Rectal smooth muscle tissue (tissue), 1 donor: ENCODE measurements around the gene TMEM135.

ENCODE experiments used
- H3K27ac ChIP-seq: one replicate; pipeline ENCODE4 v1.7.0; 2013; ENCODE audit warnings: low read depth, low read length, inconsistent platforms
- H3K27me3 ChIP-seq: one replicate; pipeline ENCODE4 v1.7.0; 2013; ENCODE audit warnings: low read length; ENCODE audit not compliant: control insufficient read depth, insufficient read depth
- H3K36me3 ChIP-seq: one replicate; pipeline ENCODE4 v1.7.0; 2013; ENCODE audit warnings: low read length; ENCODE audit not compliant: control insufficient read depth, insufficient read depth
- H3K4me1 ChIP-seq: one replicate; pipeline ENCODE4 v1.7.0; 2013; ENCODE audit warnings: low read length; ENCODE audit not compliant: control insufficient read depth, insufficient read depth
- H3K4me3 ChIP-seq: one replicate; pipeline ENCODE4 v1.7.0; 2013; ENCODE audit warnings: low read length
- H3K9ac ChIP-seq: one replicate; pipeline ENCODE4 v1.7.0; 2013; ENCODE audit warnings: low read length

Gene TMEM135

GRCh38 chr11:87194985-87195820 is 157.5 kb downstream of the TMEM135 start:
- Histone ChIP-seq H3K9ac (no peak overlapping the region), H3K4me1 (no peaks in the 10 kb centered on the region), H3K4me3 (no peak overlapping the region), H3K27me3 (no peaks in the 10 kb centered on the region), H3K27ac (no peak overlapping the region), H3K36me3 (no peaks in the 10 kb centered on the region)

- no peak overlapping the region for H3K9ac ChIP-seq
- H3K4me3 ChIP-seq: no peak overlapping the region
- no peaks in the 10 kb centered on the region for H3K36me3 ChIP-seq
- no peaks in the 10 kb centered on the region for H3K27me3 ChIP-seq
- H3K4me1 ChIP-seq: no peaks in the 10 kb centered on the region
- no peak overlapping the region for H3K27ac ChIP-seq
Measured at GRCh38 chr11:87198266-87198881, 160.6 kb downstream of the TMEM135 start.

- Histone ChIP-seq H3K4me3 (no peak overlapping the region), H3K9ac (no peak overlapping the region), H3K4me1 (no peaks in the 10 kb centered on the region), H3K27me3 (no peaks in the 10 kb centered on the region), H3K36me3 (no peaks in the 10 kb centered on the region), H3K27ac (no peak overlapping the region)
Measured at GRCh38 chr11:87201376-87201775, 163.6 kb downstream of the TMEM135 start.

- Histone ChIP-seq H3K4me3 (no peak overlapping the region), H3K27me3 (no peaks in the 10 kb centered on the region), H3K4me1 (no peaks in the 10 kb centered on the region), H3K27ac (no peak overlapping the region), H3K9ac (no peak overlapping the region), H3K36me3 (no peaks in the 10 kb centered on the region)
Measured at GRCh38 chr11:87203907-87204602, 166.3 kb downstream of the TMEM135 start.

- Histone ChIP-seq H3K36me3 (no peaks in the 10 kb centered on the region), H3K27me3 (no peaks in the 10 kb centered on the region), H3K9ac (no peak overlapping the region), H3K27ac (no peak overlapping the region), H3K4me1 (no peaks in the 10 kb centered on the region), H3K4me3 (no peak overlapping the region)
Measured at GRCh38 chr11:87212891-87213290, 175.2 kb downstream of the TMEM135 start.

- no peak overlapping the region for H3K27ac ChIP-seq
- no peaks in the 10 kb centered on the region for H3K36me3 ChIP-seq
- no peaks in the 10 kb centered on the region for H3K27me3 ChIP-seq
- H3K4me1 ChIP-seq: no peaks in the 10 kb centered on the region
- no peak overlapping the region for H3K4me3 ChIP-seq
- no peak overlapping the region for H3K9ac ChIP-seq
Measured at GRCh38 chr11:87213444-87213843, 175.7 kb downstream of the TMEM135 start.

- H3K9ac ChIP-seq: no peak overlapping the region
- H3K4me3 ChIP-seq: no peak overlapping the region
- peaks cover 2% of the 10 kb centered on the region for H3K4me1 ChIP-seq
- no peaks in the 10 kb centered on the region for H3K27me3 ChIP-seq
- no peak overlapping the region for H3K27ac ChIP-seq
- H3K36me3 ChIP-seq: no peaks in the 10 kb centered on the region
Measured at GRCh38 chr11:87215236-87215635, 177.5 kb downstream of the TMEM135 start.

- Histone ChIP-seq H3K27me3 (no peaks in the 10 kb centered on the region), H3K27ac (no peak overlapping the region), H3K4me1 (peaks cover 5% of the 10 kb centered on the region), H3K4me3 (no peak overlapping the region), H3K9ac (no peak overlapping the region), H3K36me3 (no peaks in the 10 kb centered on the region)
Measured at GRCh38 chr11:87219266-87219665, 181.5 kb downstream of the TMEM135 start.

GRCh38 chr11:87223816-87224215 is 186.1 kb downstream of the TMEM135 start:
- Histone ChIP-seq H3K9ac (no peak overlapping the region), H3K36me3 (no peaks in the 10 kb centered on the region), H3K27me3 (no peaks in the 10 kb centered on the region), H3K4me1 (peaks cover 5% of the 10 kb centered on the region), H3K4me3 (no peak overlapping the region), H3K27ac (no peak overlapping the region)

- Histone ChIP-seq H3K27ac (no peak overlapping the region), H3K36me3 (no peaks in the 10 kb centered on the region), H3K27me3 (no peaks in the 10 kb centered on the region), H3K4me1 (peaks cover 4% of the 10 kb centered on the region), H3K4me3 (no peak overlapping the region), H3K9ac (no peak overlapping the region)
Measured at GRCh38 chr11:87224486-87224885, 186.8 kb downstream of the TMEM135 start.

GRCh38 chr11:87228820-87229219 is 191.1 kb downstream of the TMEM135 start:
- Histone ChIP-seq H3K27ac (no peak overlapping the region), H3K4me1 (no peaks in the 10 kb centered on the region), H3K27me3 (no peaks in the 10 kb centered on the region), H3K4me3 (no peak overlapping the region), H3K9ac (no peak overlapping the region), H3K36me3 (no peaks in the 10 kb centered on the region)

GRCh38 chr11:87230995-87231394 is 193.3 kb downstream of the TMEM135 start:
- H3K9ac ChIP-seq: no peak overlapping the region
- no peak overlapping the region for H3K27ac ChIP-seq
- no peaks in the 10 kb centered on the region for H3K4me1 ChIP-seq
- no peaks in the 10 kb centered on the region for H3K27me3 ChIP-seq
- no peak overlapping the region for H3K4me3 ChIP-seq
- H3K36me3 ChIP-seq: no peaks in the 10 kb centered on the region
